ENCODE data around the gene DAPL1.
"Not testable (repeated sequence)": the region's sequence is repeated elsewhere in the genome, so short reads cannot be mapped to it uniquely, and the experiment has no call there.

The DAPL1 gene

GRCh38 chr2:158860179-158860578, 65.1 kb downstream of the DAPL1 start:
- not testable (repeated sequence) for DNase-seq (ENCODE audit: low read depth, low spot score); H3K4me3 ChIP-seq (ENCODE audit: low read length)

- not testable (repeated sequence) for DNase-seq (ENCODE audit: low read depth, low spot score); H3K4me3 ChIP-seq (ENCODE audit: low read length)
These were observed 66.5 kb downstream of the DAPL1 start for GRCh38 chr2:158861626-158862025.

- not testable (repeated sequence) for DNase-seq (ENCODE audit: low read depth, low spot score)
These were observed 70.4 kb downstream of the DAPL1 start for GRCh38 chr2:158865469-158865868.

More at GRCh38 chr2:158865469-158865868, 70.4 kb downstream of the DAPL1 start:
- H3K4me3 ChIP-seq (ENCODE audit: low read length) = not testable (repeated sequence)
